Measurements from ENCODE around the gene CES5A.

The CES5A gene

DNA sequence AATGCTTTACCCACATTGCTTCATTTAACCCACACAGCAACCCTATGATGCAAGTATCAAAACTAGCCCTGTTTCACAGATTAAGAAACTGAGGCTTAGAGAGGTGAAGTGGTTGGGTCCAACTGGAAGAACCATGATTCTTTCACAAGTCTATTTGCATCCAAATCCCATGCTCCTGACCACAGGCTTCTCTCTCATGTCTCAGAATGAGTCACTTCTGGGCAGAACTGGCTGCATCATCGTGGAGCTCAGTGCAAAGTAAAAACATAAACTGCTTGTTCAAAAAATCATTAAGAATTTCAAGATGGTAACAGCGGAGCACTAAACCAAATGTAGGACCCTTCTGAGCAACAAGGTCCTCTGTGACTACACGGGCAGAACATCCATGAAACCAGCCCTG lies 22.1 kb downstream of the CES5A start:
- TF ChIP-seq, protein P1, sequence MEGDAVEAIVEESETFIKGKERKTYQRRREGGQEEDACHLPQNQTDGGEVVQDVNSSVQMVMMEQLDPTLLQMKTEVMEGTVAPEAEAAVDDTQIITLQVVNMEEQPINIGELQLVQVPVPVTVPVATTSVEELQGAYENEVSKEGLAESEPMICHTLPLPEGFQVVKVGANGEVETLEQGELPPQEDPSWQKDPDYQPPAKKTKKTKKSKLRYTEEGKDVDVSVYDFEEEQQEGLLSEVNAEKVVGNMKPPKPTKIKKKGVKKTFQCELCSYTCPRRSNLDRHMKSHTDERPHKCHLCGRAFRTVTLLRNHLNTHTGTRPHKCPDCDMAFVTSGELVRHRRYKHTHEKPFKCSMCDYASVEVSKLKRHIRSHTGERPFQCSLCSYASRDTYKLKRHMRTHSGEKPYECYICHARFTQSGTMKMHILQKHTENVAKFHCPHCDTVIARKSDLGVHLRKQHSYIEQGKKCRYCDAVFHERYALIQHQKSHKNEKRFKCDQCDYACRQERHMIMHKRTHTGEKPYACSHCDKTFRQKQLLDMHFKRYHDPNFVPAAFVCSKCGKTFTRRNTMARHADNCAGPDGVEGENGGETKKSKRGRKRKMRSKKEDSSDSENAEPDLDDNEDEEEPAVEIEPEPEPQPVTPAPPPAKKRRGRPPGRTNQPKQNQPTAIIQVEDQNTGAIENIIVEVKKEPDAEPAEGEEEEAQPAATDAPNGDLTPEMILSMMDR (conservative IDR thresholded peaks at IDR 0.05) = no peak
- TF ChIP-seq ZFX (IDR thresholded peaks at IDR 0.05) = no peak
- no peak overlapping the region for H3K27ac ChIP-seq

DNA sequence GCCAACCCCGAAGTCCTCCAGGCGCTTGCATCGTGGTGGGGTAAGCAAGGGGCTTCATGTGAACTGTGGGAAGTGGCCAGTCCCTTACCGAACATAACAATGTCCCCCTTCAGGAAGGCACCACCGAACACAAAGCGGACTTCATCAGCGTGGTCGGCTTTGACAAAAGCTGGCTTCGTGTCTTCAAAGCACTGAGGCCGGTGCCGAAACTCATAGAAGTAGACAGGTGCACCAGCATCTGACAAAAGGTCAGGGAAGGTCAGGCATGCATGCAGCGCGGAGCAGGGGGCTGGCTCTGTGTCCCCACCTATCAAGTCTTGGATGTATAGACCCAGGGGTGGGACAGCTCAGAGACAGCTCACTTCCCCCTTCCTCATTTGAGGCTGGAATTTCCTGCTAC lies 25.6 kb downstream of the CES5A start:
- H3K27ac ChIP-seq = no peak overlapping the region
- TF ChIP-seq ZFX (IDR thresholded peaks at IDR 0.05) = no peak
- TF ChIP-seq, protein P1 (conservative IDR thresholded peaks at IDR 0.05) = no peak

DNA sequence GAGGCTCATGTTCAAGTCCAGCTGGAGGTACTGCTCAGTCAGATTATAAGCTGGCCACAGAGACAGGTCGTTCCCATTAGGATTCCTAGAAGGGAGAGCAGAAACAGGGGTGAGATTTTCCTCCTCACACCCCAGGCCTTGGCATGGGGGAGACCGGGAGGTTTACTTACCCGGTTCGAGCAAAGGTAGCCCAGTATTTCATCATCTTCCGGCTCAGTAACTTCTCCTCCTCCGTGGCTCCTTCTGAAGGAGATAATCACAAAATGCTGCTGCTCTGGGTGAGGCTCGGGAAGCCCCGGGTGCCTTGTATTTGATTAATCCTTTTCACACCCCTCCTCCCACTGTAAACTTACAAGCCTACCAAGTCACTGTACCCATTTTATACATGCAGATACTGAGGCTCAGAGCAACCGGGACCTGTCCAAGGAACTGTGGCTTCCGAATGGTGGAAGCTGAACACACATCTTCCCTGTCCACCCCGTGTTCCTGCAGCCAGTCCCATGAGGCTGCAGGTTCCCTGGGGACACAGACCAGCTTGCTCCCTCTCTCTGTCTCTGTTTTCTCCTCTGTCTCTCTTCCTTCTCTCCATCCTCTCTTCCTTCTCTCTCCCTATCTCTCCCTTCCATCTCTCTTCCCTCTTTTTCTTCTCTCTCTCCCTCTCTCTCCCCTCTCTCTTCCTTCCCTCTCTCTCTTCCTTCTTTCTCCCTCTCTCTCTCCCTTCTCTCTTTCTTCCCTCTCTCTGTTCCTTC lies 28.4 kb downstream of the CES5A start:
- no peak overlapping the region for H3K27ac ChIP-seq
- TF ChIP-seq ZFX (IDR thresholded peaks at IDR 0.05) = no peak
- TF ChIP-seq, protein P1 (conservative IDR thresholded peaks at IDR 0.05) = no peak

DNA sequence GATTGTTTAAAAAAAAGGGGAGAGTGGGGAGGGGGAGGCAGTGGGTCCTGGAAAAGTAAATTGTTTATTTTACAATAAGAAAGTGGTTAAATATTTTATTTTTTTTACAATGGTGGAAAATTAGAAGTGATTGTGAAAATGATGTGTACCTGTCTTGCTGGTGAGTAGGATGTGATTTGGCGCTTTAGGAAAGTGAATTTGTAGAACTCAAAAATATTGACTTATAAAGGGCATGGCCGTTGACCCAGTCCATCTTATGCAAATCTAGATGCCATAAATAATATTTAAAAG lies 32.1 kb downstream of the CES5A start:
- TF ChIP-seq ZFX (IDR thresholded peaks at IDR 0.05) = no peak
- TF ChIP-seq, protein P1 (conservative IDR thresholded peaks at IDR 0.05) = peak; percentile 58
- no peak overlapping the region for H3K27ac ChIP-seq

DNA sequence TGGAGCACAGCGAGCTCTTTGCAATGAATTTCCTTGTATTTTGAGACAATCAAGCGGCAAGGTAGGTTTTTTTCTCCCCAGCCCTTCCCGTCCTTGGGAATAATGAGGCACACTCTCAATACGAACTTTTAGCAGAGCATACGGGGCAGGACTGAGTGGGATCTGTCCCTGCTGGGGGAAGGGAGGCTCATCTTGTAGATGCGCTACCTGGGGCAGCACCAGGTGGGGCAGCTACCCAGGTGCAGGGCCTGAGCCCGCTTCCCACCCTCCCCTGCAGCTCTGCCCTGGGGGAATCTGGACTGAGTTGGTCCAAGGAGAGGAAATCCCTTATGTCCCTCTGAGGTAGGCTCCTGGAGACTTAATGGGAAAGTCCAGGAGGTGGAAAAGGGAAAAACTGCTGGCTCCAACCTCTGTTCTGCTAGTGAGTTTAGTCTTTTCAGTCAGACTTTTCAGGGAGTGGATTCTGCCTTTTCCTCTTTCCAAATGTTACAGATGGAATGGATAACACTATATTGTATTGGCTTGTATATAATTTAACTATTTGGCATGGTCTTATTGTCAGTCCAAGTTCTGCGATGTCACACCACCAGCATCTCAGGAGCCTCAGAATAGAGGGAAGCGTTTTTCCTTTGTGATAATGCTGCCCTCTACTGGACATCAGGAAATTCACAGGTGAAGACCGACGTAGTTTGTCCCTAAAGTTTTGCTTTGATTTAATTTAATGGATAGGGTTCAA lies 32.6 kb downstream of the CES5A start:
- H3K27ac ChIP-seq = no peak overlapping the region

DNA sequence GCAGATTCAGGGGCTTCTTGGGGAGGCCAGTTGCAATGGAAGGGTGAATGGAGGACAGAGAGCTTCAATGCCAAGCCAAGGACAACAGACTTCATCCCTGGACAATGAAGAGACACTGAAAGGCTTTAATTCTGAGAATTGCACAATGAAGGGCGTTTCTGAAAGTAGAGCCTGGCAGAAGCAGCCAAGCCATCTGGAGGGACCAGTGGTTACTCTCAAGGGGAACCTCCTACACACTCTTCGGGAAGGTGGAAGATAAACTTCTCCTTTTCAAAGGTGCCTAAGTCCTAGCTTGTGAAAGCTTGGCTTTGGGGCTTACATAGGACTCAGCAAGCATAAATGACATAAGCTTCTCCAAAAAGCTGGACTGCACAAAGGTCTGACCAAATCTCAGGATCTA lies 36.1 kb downstream of the CES5A start:
- TF ChIP-seq, protein P1 (conservative IDR thresholded peaks at IDR 0.05) = no peak
- no peak for TF ChIP-seq ZFX (IDR thresholded peaks at IDR 0.05)
- H3K27ac ChIP-seq = no peak overlapping the region

More for the DNA sequence above, 32.6 kb downstream of the CES5A start:
- TF ChIP-seq, protein P1 (conservative IDR thresholded peaks at IDR 0.05) = peak; percentile 80
- no peak for TF ChIP-seq ZFX (IDR thresholded peaks at IDR 0.05)

DNA sequence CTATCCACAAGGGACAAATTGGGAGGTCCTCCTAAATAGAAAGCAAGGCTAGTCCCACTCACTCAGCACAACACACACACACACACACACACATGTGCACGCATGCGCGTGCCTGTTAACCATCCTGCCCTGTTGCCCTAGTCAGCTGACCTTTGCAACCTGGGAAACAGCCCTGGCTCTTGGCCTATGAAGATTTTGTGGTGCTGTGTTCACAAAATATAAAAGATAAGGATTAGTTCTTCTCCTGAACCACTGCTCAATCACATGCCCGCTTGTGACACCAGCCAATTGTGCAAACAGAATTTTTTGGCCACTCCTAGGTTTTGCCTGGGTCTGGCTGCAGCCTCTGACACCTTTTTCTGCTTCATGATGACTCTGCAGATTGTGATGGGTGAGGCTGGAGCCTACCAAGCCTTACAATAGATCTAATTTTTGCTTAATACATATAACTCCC lies 39.0 kb downstream of the CES5A start:
- TF ChIP-seq ZFX (IDR thresholded peaks at IDR 0.05) = no peak
- TF ChIP-seq, protein P1 (conservative IDR thresholded peaks at IDR 0.05) = no peak

More for the DNA sequence above, 39.0 kb downstream of the CES5A start:
- no peak overlapping the region for H3K27ac ChIP-seq

All from C4-2B (cell line).